DND-41 (cell line): ENCODE results near the gene CDH23.

ENCODE experiments used
- ATAC-seq: fragments of 200-7000 bp; cut with Tn5 transposase; 3 replicates; pipeline ENCODE4 v1.9.1; 2021; ENCODE audit warnings: low read depth; ENCODE audit not compliant: insufficient read depth
- DNase-seq: peaks from one replicate; pipeline ENCODE4 v3.0.0-alpha.2; 2020
- H2AFZ ChIP-seq: 2 replicates; pipeline ENCODE4 v1.6.0; 2012; ENCODE audit warnings: low read depth, low read length
- H3K27ac ChIP-seq: 2 replicates; pipeline ENCODE4 v1.5.1; 2012; ENCODE audit warnings: low read length, inconsistent platforms
- H3K27me3 ChIP-seq: fragments of 200-600 bp; sonication (generic); 2 replicates; pipeline ENCODE4 v1.6.0; 2012; ENCODE audit warnings: low read length, mild to moderate bottlenecking, inconsistent platforms; ENCODE audit not compliant: insufficient read depth, poor library complexity
- H3K36me3 ChIP-seq: 2 replicates; pipeline ENCODE4 v1.5.1; 2012; ENCODE audit warnings: low read length, inconsistent platforms; ENCODE audit not compliant: insufficient read depth
- H3K4me1 ChIP-seq: 2 replicates; pipeline ENCODE4 v1.5.1; 2012; ENCODE audit warnings: mild to moderate bottlenecking, low read length; ENCODE audit not compliant: insufficient read depth
- H3K4me2 ChIP-seq: 2 replicates; pipeline ENCODE4 v1.6.0; 2012; ENCODE audit warnings: mild to moderate bottlenecking, moderate library complexity, low read length, inconsistent platforms; ENCODE audit not compliant: insufficient read depth
- H3K4me3 ChIP-seq, 2 experiments: fragments of 200-600 bp in 1 of 2; shearing (Covaris generic) in 1 of 2; 2 replicates each; pipeline ENCODE4 v1.5.1; 2012 to 2016; ENCODE audit warnings: inconsistent platforms in 2 of 2, low read length in 2 of 2, mild to moderate bottlenecking in 2 of 2, low read depth in 1 of 2, moderate library complexity in 1 of 2
- H3K79me2 ChIP-seq: 2 replicates; pipeline ENCODE4 v1.6.0; 2012; ENCODE audit warnings: low read length, inconsistent platforms; ENCODE audit not compliant: insufficient read depth
- H3K9ac ChIP-seq: 2 replicates; pipeline ENCODE4 v1.6.0; 2012; ENCODE audit warnings: low read depth, mild to moderate bottlenecking, inconsistent platforms, low read length, moderate library complexity
- H3K9me3 ChIP-seq: 2 replicates; pipeline ENCODE4 v1.5.1; 2012; ENCODE audit warnings: low read length, moderate library complexity, mild to moderate bottlenecking, inconsistent platforms; ENCODE audit not compliant: insufficient read depth, severe bottlenecking
- H4K20me1 ChIP-seq: 2 replicates; pipeline ENCODE4 v1.6.0; 2012; ENCODE audit warnings: low read length; ENCODE audit not compliant: insufficient read depth
- EZH2 ChIP-seq: IDR thresholded peaks from 3 replicates; pipeline ENCODE4 v1.6.1; 2012; ENCODE audit warnings: borderline replicate concordance, low read depth, mild to moderate bottlenecking, moderate library complexity, low read length, inconsistent platforms; ENCODE audit not compliant: severe bottlenecking
- TF ChIP-seq, protein P1 (sequence below): IDR thresholded peaks from 2 replicates; pipeline ENCODE4 v1.5.1; 2012; ENCODE audit warnings: borderline replicate concordance, low read length, moderate library complexity, mild to moderate bottlenecking; ENCODE audit not compliant: poor library complexity, severe bottlenecking; ENCODE audit errors: extremely low read depth

Gene CDH23

DNA sequence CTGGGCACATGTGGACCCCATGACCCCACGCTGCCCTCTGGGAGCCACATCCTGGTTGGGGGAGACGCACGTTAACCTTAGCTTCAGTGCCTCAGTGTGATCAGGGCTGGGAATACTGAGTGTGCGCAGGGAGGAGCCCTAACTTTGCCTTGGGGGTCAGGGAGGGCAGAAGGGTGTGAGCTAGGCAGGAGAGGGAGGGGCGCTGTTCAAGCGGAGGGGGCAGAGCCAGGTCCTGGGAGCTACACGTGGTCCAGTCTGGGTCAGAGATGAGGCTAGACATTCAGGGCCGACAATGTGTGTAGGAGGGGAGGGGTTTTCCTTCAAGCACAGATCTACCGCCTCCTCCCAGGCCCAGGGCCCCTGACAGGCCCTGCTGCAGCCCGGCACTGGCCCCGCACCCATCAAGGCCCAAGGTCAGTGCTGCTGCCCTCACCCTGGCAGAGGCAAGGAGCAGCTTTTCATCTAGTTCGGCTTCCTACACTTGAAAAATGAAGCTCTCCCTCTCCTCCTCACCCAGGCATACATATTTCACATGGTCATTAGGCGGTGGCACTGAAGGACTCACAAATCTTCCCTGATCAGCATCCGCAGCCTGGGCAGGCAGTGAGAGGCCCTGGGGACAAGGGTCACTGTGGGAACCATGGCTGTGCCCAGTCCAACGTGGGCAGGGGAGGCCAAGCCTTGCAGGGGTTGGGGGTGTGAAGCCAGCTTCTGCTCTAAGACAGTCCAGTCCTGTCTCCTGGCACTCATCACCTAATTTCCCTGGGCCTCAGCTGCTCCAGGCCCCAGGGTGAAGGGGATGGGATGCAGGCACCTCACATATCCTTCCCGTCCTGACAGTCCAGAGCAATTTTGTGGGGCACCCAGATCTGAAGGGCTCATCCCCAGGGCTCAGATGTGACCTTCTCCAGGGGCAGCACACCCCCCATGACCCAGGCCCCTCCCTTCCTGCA, 275.6 kb downstream of the CDH23 start:
- Histone ChIP-seq H3K4me3 (no peak overlapping the region), H4K20me1 (no peaks in the 10 kb centered on the region), H3K27me3 (peaks cover 3% of the 10 kb centered on the region), H2AFZ (no peak overlapping the region), H3K4me2 (no peak overlapping the region), H3K4me1 (no peaks in the 10 kb centered on the region), H3K27ac (no peak overlapping the region), H3K79me2 (no peaks in the 10 kb centered on the region), H3K36me3 (no peaks in the 10 kb centered on the region), H3K9ac (no peak overlapping the region), H3K9me3 (no peaks in the 10 kb centered on the region)
- no peak for ATAC-seq
- no peak for TF ChIP-seq EZH2
- TF ChIP-seq, protein P1, sequence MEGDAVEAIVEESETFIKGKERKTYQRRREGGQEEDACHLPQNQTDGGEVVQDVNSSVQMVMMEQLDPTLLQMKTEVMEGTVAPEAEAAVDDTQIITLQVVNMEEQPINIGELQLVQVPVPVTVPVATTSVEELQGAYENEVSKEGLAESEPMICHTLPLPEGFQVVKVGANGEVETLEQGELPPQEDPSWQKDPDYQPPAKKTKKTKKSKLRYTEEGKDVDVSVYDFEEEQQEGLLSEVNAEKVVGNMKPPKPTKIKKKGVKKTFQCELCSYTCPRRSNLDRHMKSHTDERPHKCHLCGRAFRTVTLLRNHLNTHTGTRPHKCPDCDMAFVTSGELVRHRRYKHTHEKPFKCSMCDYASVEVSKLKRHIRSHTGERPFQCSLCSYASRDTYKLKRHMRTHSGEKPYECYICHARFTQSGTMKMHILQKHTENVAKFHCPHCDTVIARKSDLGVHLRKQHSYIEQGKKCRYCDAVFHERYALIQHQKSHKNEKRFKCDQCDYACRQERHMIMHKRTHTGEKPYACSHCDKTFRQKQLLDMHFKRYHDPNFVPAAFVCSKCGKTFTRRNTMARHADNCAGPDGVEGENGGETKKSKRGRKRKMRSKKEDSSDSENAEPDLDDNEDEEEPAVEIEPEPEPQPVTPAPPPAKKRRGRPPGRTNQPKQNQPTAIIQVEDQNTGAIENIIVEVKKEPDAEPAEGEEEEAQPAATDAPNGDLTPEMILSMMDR, result no peak
- DNase-seq, result no peak

DNA sequence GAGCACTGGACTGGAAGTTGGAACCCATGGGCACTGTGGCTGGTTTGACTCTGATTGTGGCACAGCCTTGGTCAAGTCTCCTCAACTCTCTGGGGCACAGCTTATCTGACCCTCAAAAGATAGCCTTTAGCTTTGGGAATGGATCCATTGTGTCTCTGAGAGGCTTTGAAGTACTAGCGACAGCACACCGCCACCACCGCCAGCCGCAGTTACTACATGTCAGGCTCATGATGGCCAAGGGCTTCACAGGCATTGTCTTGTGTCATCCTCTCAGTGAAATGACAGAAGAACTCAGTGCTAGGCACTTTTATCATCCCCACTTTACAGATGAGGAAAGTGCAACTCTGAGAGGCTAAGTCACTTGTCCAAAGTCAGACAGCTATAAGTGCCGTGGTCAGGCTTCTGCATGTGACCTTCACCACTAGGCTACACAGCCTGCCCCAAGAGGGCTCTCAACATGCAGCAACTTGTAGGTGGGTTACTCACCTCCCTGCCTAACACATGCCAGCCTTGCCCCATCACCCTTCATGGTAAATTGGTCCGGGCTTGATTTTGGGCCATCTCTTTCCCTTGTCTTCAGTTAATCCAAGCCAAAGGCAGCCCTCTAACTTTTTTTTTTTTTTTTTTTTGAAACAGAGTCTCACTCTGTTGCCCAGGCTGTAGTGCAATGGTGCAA, 278.7 kb downstream of the CDH23 start:
- TF ChIP-seq, protein P1, result no peak
- no peak for TF ChIP-seq EZH2
- Histone ChIP-seq H2AFZ (no peak overlapping the region), H3K9me3 (no peaks in the 10 kb centered on the region), H3K79me2 (no peaks in the 10 kb centered on the region), H3K4me1 (no peaks in the 10 kb centered on the region), H3K9ac (no peak overlapping the region), H3K27ac (no peak overlapping the region), H4K20me1 (no peaks in the 10 kb centered on the region), H3K4me2 (no peak overlapping the region), H3K36me3 (no peaks in the 10 kb centered on the region), H3K27me3 (peaks cover 3% of the 10 kb centered on the region), H3K4me3 (no peak overlapping the region)
- ATAC-seq (no peak), DNase-seq (no peak)

DNA sequence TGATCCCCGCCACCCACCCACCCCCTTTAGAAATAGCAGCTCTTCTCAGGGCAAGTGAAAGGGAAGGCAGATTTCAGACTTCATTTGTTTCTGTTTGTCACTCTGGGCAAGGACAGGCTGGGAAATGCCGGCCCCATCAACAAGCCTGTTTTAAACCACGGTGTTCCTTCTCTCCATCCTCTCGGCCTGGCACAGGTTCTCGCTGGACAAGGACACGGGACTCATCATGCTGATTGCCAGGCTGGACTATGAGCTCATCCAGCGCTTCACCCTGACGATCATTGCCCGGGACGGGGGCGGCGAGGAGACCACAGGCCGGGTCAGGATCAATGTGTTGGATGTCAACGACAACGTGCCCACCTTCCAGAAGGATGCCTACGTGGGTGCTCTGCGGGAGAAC, 280.5 kb downstream of the CDH23 start:
- no peak for ATAC-seq

More for the DNA sequence above, 280.5 kb downstream of the CDH23 start:
- Histone ChIP-seq H3K79me2 (no peaks in the 10 kb centered on the region), H3K9ac (no peak overlapping the region), H3K27ac (no peak overlapping the region), H3K4me1 (no peaks in the 10 kb centered on the region), H3K36me3 (no peaks in the 10 kb centered on the region), H3K4me3 (no peak overlapping the region), H2AFZ (no peak overlapping the region), H4K20me1 (no peaks in the 10 kb centered on the region), H3K9me3 (no peaks in the 10 kb centered on the region), H3K27me3 (peaks cover 5% of the 10 kb centered on the region), H3K4me2 (no peak overlapping the region)
- DNase-seq, result no peak
- TF ChIP-seq, protein P1, result no peak
- TF ChIP-seq EZH2, result no peak
